Ishikawa (cell line): Measurements from ENCODE around the gene PCDHGA12.

ENCODE experiments used
- CEBPB ChIP-seq: IDR thresholded peaks from 2 replicates; pipeline ENCODE4 v1.6.1; 2012
- CREB1 ChIP-seq: IDR thresholded peaks from 2 replicates; pipeline ENCODE4 v1.6.1; 2012; ENCODE audit warnings: low read depth
- EGR1 ChIP-seq: IDR thresholded peaks from 2 replicates; pipeline ENCODE4 v1.6.1; 2012
- EP300 ChIP-seq: IDR thresholded peaks from 2 replicates; pipeline ENCODE4 v1.6.1; 2012; ENCODE audit warnings: borderline replicate concordance
- FOXM1 ChIP-seq: IDR thresholded peaks from 2 replicates; pipeline ENCODE4 v1.6.1; 2012; ENCODE audit warnings: low read depth, borderline replicate concordance
- MAX ChIP-seq: IDR thresholded peaks from 2 replicates; pipeline ENCODE4 v1.6.1; 2012
- NFIC ChIP-seq: IDR thresholded peaks from 2 replicates; pipeline ENCODE4 v1.6.1; 2012
- RAD21 ChIP-seq: IDR thresholded peaks from 2 replicates; pipeline ENCODE4 v1.6.1; 2012; ENCODE audit warnings: low read depth
- REST ChIP-seq: IDR thresholded peaks from 2 replicates; pipeline ENCODE4 v1.6.1; 2012; ENCODE audit warnings: low read depth, mild to moderate bottlenecking
- TAF1 ChIP-seq: IDR thresholded peaks from 2 replicates; pipeline ENCODE4 v1.6.1; 2012; ENCODE audit warnings: low read depth, mild to moderate bottlenecking
- TCF12 ChIP-seq: IDR thresholded peaks from 2 replicates; pipeline ENCODE4 v1.6.1; 2012; ENCODE audit warnings: low read depth
- TEAD4 ChIP-seq: IDR thresholded peaks from 2 replicates; pipeline ENCODE4 v1.6.1; 2012
- USF1 ChIP-seq: IDR thresholded peaks from 2 replicates; pipeline ENCODE4 v1.6.1; 2012
- YY1 ChIP-seq: IDR thresholded peaks from 2 replicates; pipeline ENCODE4 v1.6.1; 2012; ENCODE audit warnings: low read depth
- ZBTB7A ChIP-seq: IDR thresholded peaks from 2 replicates; pipeline ENCODE4 v1.6.1; 2012; ENCODE audit warnings: low read depth

Gene PCDHGA12

GRCh38 chr5:141427783-141428426 lies 2.4 kb upstream of the PCDHGA12 start:
- no peak for TF ChIP-seq CEBPB
- no peak for TF ChIP-seq ZBTB7A
- no peak for TF ChIP-seq REST
- TF ChIP-seq MAX: no peak
- TF ChIP-seq TCF12: no peak
- TF ChIP-seq YY1: no peak
- TF ChIP-seq TEAD4: no peak
- TF ChIP-seq EP300: no peak
- no peak for TF ChIP-seq FOXM1
- TF ChIP-seq CREB1: no peak
- no peak for TF ChIP-seq RAD21
- TF ChIP-seq USF1: no peak
- no peak for TF ChIP-seq NFIC
- no peak for TF ChIP-seq EGR1
- TF ChIP-seq TAF1: no peak

GRCh38 chr5:141431286-141431685 lies 979 bp downstream of the PCDHGA12 start:
- TF ChIP-seq RAD21 (no peak), ZBTB7A (no peak), TCF12 (no peak), TEAD4 (no peak), REST (no peak), FOXM1 (no peak), EP300 (no peak)

GRCh38 chr5:141434006-141434405 lies 3.7 kb downstream of the PCDHGA12 start:
- TF ChIP-seq NFIC: no peak
- no peak for TF ChIP-seq TEAD4
- TF ChIP-seq TAF1: no peak
- TF ChIP-seq TCF12: no peak
- TF ChIP-seq REST: no peak
- no peak for TF ChIP-seq RAD21
- no peak for TF ChIP-seq MAX
- TF ChIP-seq CREB1: no peak

GRCh38 chr5:141437221-141437620 lies 6.9 kb downstream of the PCDHGA12 start:
- TF ChIP-seq NFIC (no peak), CREB1 (no peak)

GRCh38 chr5:141439411-141440141 lies 9.3 kb downstream of the PCDHGA12 start:
- TF ChIP-seq YY1: no peak
- TF ChIP-seq FOXM1: no peak
- TF ChIP-seq REST: no peak
- TF ChIP-seq TEAD4: no peak
- peak; percentile 38; the same call in 1 of the 2 replicates for TF ChIP-seq RAD21
